Fibroblast of skin of left quadriceps (primary cell): ENCODE data around the gene CYTH4.

Experiments used
- DNase-seq, 2 experiments: peaks; one replicate each; pipeline ENCODE4 v3.0.0-alpha.2; 2013; ENCODE audit warnings: low read depth in 2 of 2

Gene CYTH4

GRCh38 chr22:37290737-37291136 lies 8.4 kb downstream of the CYTH4 start:
- DNase-seq: no peak

GRCh38 chr22:37291559-37292298 lies 9.4 kb downstream of the CYTH4 start:
- no peak for DNase-seq

GRCh38 chr22:37292641-37293040 lies 10.3 kb downstream of the CYTH4 start:
- no peak for DNase-seq

GRCh38 chr22:37293172-37293571 lies 10.9 kb downstream of the CYTH4 start:
- no peak for DNase-seq

- DNase-seq: no peak
These were observed 12.4 kb downstream of the CYTH4 start for GRCh38 chr22:37294747-37295146.

GRCh38 chr22:37295213-37295886 lies 13.0 kb downstream of the CYTH4 start:
- no peak for DNase-seq

- no peak for DNase-seq
These were observed 13.6 kb downstream of the CYTH4 start for GRCh38 chr22:37295946-37296345.

- no peak for DNase-seq
These were observed 16.6 kb downstream of the CYTH4 start for GRCh38 chr22:37298748-37299495.

GRCh38 chr22:37299969-37300509 lies 17.7 kb downstream of the CYTH4 start:
- DNase-seq: no peak

GRCh38 chr22:37300551-37301017 lies 18.3 kb downstream of the CYTH4 start:
- DNase-seq: no peak

GRCh38 chr22:37301144-37301830 lies 19.0 kb downstream of the CYTH4 start:
- no peak for DNase-seq

- no peak for DNase-seq
These were observed 20.6 kb downstream of the CYTH4 start for GRCh38 chr22:37302674-37303555.

GRCh38 chr22:37303821-37304274 lies 21.5 kb downstream of the CYTH4 start:
- DNase-seq: peak; percentile 36 to 40

- no peak for DNase-seq
These were observed 22.5 kb downstream of the CYTH4 start for GRCh38 chr22:37304595-37305343.

GRCh38 chr22:37305887-37306286 lies 23.6 kb downstream of the CYTH4 start:
- DNase-seq: no peak

- no peak for DNase-seq
These were observed 24.2 kb downstream of the CYTH4 start for GRCh38 chr22:37306494-37306829.

- DNase-seq: no peak
These were observed 26.3 kb downstream of the CYTH4 start for GRCh38 chr22:37308385-37309200.

GRCh38 chr22:37309211-37310074 lies 27.1 kb downstream of the CYTH4 start:
- no peak for DNase-seq
